ENCODE data around the gene MAGI1. TPM values are rescaled to one million over a fixed set of nuclear protein-coding genes. Genes with fewer than 3 reads are reported as not detected.

The MAGI1 gene
- total RNA-seq, 4 donors from 2014 or later: 7.6 to 42.9 (median 37.0) TPM

DNA sequence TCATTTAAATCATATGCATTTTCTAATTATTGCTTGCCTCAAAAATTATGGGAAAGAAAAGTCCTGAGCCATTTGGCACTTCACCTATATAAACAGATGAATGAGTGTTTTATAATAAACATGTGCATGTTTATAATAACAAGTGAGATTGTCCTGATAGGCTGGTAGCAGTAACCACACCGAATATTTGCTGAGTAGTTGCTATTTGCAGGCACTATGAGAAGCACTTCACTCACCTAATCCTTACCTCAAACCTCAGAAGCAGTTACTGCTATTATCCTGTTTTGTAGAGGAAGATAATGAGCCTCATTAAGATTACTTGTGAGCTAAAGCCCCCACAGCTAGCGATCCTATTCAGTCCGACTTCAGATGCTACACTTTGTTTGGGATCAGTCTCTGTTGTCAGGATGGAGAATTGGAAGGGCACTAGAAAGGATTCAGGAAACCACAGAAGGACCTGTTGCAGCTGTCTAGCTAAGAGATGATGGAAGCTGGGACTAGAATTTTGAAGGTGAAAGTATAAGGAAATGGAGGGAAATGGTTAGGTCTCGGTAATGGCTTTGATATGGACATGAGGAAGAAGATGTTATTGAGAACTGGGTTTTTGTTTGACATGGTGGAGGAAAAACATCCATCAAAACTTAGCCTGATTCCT lies 28.4 kb upstream of the MAGI1 start:
- DNase-seq: no peak
- Histone ChIP-seq H3K27me3 (no peaks in the 10 kb centered on the region), H3K36me3 (no peaks in the 10 kb centered on the region), H3K4me3 (no peak overlapping the region), H3K9me3 (no peaks in the 10 kb centered on the region), H3K4me1 (no peaks in the 10 kb centered on the region), H3K27ac (no peak overlapping the region)
- intact Hi-C loops (cut with DNase I; ENCODE audit: low total_unique reads): no loop called here
- no peak for TF ChIP-seq POLR2A (IDR thresholded peaks at IDR 0.05)
- TF ChIP-seq, protein P1, sequence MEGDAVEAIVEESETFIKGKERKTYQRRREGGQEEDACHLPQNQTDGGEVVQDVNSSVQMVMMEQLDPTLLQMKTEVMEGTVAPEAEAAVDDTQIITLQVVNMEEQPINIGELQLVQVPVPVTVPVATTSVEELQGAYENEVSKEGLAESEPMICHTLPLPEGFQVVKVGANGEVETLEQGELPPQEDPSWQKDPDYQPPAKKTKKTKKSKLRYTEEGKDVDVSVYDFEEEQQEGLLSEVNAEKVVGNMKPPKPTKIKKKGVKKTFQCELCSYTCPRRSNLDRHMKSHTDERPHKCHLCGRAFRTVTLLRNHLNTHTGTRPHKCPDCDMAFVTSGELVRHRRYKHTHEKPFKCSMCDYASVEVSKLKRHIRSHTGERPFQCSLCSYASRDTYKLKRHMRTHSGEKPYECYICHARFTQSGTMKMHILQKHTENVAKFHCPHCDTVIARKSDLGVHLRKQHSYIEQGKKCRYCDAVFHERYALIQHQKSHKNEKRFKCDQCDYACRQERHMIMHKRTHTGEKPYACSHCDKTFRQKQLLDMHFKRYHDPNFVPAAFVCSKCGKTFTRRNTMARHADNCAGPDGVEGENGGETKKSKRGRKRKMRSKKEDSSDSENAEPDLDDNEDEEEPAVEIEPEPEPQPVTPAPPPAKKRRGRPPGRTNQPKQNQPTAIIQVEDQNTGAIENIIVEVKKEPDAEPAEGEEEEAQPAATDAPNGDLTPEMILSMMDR (IDR thresholded peaks at IDR 0.05): no peak

DNA sequence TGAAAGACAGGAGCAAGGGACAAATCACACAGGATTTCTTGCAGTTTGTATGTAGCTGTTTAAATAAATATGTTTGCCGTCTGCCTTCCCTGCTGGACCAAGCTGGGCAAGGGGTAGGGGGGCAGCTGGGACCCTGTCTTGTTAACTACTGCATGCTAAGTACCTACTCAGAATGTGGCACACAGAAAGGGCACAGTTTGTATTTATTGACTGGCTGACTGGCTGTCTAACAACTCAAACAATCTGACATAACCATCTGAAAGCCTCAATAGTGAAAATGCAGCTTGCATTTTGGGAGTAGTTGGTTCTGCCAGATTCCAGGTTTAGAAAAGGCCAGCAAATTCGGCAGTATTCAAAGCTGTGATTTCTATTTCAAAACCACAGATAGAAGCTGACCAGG lies 16.6 kb upstream of the MAGI1 start:
- H3K36me3 ChIP-seq: no peaks in the 10 kb centered on the region
- no peaks in the 10 kb centered on the region for H3K9me3 ChIP-seq
- H3K27ac ChIP-seq: no peak overlapping the region
- TF ChIP-seq, protein P1 (IDR thresholded peaks at IDR 0.05): no peak
- TF ChIP-seq POLR2A (IDR thresholded peaks at IDR 0.05): no peak
- H3K4me1 ChIP-seq: no peaks in the 10 kb centered on the region
- intact Hi-C loops (cut with DNase I; ENCODE audit: low total_unique reads): no loop called here
- no peak overlapping the region for H3K4me3 ChIP-seq
- no peaks in the 10 kb centered on the region for H3K27me3 ChIP-seq
- no peak for DNase-seq

DNA sequence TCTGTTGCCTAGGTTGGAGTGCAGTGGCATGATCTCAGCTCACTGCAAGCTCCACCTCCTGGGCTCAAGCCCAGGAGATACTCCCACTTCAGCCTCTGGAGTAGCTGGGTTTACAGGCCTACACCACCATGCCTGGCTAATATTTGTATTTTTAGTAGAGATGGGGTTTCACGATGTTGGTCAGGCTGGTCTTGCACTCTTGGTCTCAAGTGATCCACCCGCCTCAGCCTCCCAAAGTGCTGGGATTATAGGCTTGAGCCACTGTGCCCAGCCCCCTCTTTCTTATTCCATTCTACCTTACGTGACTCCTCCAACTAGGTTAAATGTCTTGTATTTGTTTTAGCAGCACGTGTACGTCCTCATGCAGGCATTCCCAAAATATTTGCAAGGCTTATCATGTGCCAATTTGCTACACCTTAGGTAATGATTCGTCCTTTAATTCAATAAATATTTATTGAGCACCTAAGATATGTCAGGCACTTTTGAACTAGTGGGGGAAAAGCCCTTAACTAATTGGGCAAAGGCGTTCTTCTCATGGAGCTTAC lies 14.9 kb upstream of the MAGI1 start:
- H3K27ac ChIP-seq: no peak overlapping the region
- TF ChIP-seq, protein P1 (IDR thresholded peaks at IDR 0.05): no peak
- no peak for TF ChIP-seq POLR2A (IDR thresholded peaks at IDR 0.05)
- H3K36me3 ChIP-seq: no peaks in the 10 kb centered on the region
- H3K4me1 ChIP-seq: no peaks in the 10 kb centered on the region
- no peaks in the 10 kb centered on the region for H3K9me3 ChIP-seq
- peak in 1 of 2 donors; percentile 28 for DNase-seq
- intact Hi-C loops (cut with DNase I; ENCODE audit: low total_unique reads): no loop called here
- no peak overlapping the region for H3K4me3 ChIP-seq
- no peaks in the 10 kb centered on the region for H3K27me3 ChIP-seq

DNA sequence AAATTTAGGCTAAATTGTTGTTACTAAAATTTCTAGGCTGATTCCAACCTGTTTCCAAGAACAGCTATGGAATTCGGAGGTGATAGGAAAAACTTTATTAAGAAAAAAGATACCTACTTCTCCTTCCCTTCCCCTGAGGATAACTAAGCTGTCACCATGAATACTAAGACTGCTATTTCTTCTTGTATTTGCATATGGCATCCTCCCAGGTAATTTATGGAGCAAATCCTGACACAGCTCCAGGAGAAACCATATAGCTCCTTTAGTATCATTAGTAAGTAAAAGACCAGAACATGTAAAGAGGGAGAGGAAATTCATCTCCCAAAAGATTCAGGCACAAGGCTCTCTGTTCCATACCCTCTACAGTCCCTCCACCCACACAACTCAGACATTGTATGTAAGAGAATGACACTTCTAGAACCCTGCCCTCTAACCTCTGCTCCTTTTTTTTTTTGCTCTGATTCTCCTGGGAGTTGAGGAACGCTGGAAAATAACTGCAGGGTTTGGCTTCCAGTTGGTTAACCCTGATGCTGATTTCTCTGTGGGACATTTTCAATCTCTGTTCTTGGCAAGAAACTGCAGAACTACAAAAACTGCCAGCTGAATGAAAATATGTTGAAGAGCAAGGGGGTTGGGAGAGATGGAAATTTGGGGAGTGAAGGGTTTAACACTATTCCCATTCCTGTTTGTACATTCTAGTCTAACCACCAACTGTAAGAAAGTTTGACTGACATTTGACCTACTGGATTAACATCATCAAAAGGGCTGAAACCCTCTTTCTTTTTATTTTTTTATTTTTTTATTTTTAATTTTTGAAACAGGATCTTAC lies 14.2 kb upstream of the MAGI1 start:
- no peak overlapping the region for H3K27ac ChIP-seq
- no peaks in the 10 kb centered on the region for H3K27me3 ChIP-seq
- TF ChIP-seq, protein P1 (IDR thresholded peaks at IDR 0.05): no peak
- TF ChIP-seq POLR2A (IDR thresholded peaks at IDR 0.05): no peak
- no peaks in the 10 kb centered on the region for H3K36me3 ChIP-seq
- DNase-seq: no peak
- intact Hi-C loops (cut with DNase I; ENCODE audit: low total_unique reads): no loop called here
- H3K9me3 ChIP-seq: no peaks in the 10 kb centered on the region
- no peak overlapping the region for H3K4me3 ChIP-seq
- H3K4me1 ChIP-seq: no peaks in the 10 kb centered on the region

DNA sequence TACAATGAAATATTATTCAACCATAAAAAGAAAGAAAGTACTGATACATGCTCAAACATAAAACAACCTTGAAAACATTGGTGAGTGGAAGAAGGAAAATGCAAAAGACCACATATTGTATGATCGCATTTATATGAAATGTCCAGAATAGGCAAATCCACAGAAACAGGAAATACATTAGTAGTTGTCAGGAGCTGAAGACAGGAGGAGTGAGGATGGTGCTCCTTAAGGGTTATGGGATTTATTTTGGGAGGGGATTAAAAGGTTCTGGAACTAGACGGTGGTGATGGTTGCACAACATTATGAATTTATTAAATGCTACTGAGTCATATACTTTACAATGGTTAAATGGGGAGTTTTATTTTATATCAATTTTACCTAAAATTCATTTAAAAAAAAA lies 12.1 kb upstream of the MAGI1 start:
- no peak overlapping the region for H3K4me3 ChIP-seq
- TF ChIP-seq POLR2A (IDR thresholded peaks at IDR 0.05): no peak
- TF ChIP-seq, protein P1 (IDR thresholded peaks at IDR 0.05): no peak

More for the DNA sequence above, 12.1 kb upstream of the MAGI1 start:
- Histone ChIP-seq H3K9me3 (no peaks in the 10 kb centered on the region), H3K36me3 (no peaks in the 10 kb centered on the region), H3K27me3 (no peaks in the 10 kb centered on the region), H3K4me1 (no peaks in the 10 kb centered on the region), H3K27ac (no peak overlapping the region)
- DNase-seq: no peak
- intact Hi-C loops (cut with DNase I; ENCODE audit: low total_unique reads): no loop called here

Measured in uterus (tissue), 4 donors.